Fibroblast of lung (primary cell): ENCODE data around the gene SACM1L.

Source experiments
- CTCF ChIP-seq, 2 donors: IDR thresholded peaks in 1 of 2; conservative IDR thresholded peaks in 1 of 2; 1 replicate in 1 of 2; 2 replicates in 1 of 2; pipeline ENCODE4 v1.5.1; 2011 to 2012; ENCODE audit warnings: low read length in 2 of 2, control low read depth in 1 of 2, inconsistent platforms in 1 of 2, low read depth in 1 of 2, mild to moderate bottlenecking in 1 of 2
- EZH2 ChIP-seq: IDR thresholded peaks from 2 replicates; pipeline ENCODE4 v1.5.1; 2012; ENCODE audit warnings: low read length, control low read depth, mild to moderate bottlenecking; ENCODE audit errors: missing control alignments

- no peak for TF ChIP-seq EZH2
- no peak for TF ChIP-seq CTCF (conservative IDR thresholded peaks at IDR 0.05 in 1 of 2, IDR thresholded peaks at IDR 0.05 in 1 of 2; ENCODE audit: low read depth in 1 of 2, low read length in 2 of 2)
These were observed 570 bp downstream of the SACM1L start for GRCh38 chr3:45689787-45690145.
